Measurements from ENCODE around the gene TMEM35B.
"Not testable (repeated sequence)": the region's sequence is repeated elsewhere in the genome, so short reads cannot be mapped to it uniquely, and the experiment has no call there.

Gene TMEM35B

GRCh38 chr1:34948739-34949138, 36.4 kb downstream of the TMEM35B start:
- ATAC-seq = not testable (repeated sequence)

GRCh38 chr1:34947641-34948314, 37.4 kb downstream of the TMEM35B start:
- not testable (repeated sequence) for ATAC-seq

- ATAC-seq = no peak
- TF ChIP-seq ESRRG (CRISPR knock-in tag; IDR thresholded peaks at IDR 0.05) = no peak
- no peak for TF ChIP-seq GLIS3 (CRISPR knock-in tag; IDR thresholded peaks at IDR 0.05)
- no peak for TF ChIP-seq BACH2 (CRISPR knock-in tag; IDR thresholded peaks at IDR 0.05; ENCODE audit: borderline replicate concordance)
- no peak for TF ChIP-seq RARB (CRISPR knock-in tag; IDR thresholded peaks at IDR 0.05)
Observed at GRCh38 chr1:34946211-34946610, 38.9 kb downstream of the TMEM35B start.

GRCh38 chr1:34941798-34942197, 43.3 kb downstream of the TMEM35B start:
- not testable (repeated sequence) for ATAC-seq

All from SK-N-SH treated with all-trans-retinoic acid at 6 μM for 48 hours (cell line).